Astrocyte of the hippocampus (primary cell): ENCODE measurements around the gene THTPA.

ENCODE experiments used
- DNase-seq: peaks from one replicate; pipeline ENCODE4 v3.0.0; 2011; ENCODE audit warnings: low read depth, low spot score

Gene THTPA

DNA sequence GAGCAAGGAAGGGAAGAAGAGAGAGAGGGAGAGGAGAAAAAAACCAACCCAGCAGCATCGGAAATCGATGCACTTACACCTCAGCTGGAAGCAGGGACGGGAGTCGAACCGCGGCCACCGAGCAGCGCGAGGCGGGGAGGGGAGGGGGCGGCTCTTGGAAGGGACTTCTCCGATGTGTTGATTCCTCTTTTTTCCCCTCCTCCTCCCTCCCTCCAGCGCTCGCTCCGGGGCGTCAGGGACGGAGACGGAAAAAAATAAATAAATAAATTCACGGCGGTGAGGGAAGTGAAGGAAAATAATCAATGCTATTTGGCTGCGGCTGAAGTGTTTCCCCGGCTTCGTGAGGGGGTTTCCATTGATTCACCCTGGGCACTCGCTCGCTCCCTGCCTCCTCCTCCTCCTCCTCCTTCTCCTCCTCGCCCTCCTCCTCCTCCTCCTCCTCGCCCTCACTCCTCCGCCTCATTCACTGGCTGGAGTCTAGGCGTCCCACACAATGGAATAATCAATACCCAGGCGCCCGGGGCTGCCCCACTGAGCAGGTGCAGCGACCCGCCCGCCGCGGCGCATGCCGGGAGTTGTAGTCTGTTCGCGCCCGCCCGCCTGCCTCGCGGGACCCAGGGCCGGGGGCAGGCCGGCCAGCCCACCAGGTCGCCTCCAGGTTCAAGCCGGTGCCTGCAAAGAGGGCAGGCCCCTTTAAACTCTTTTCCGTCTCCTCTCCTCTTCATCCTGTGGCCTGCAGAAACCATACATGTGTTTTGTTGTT is 4.6 kb upstream of the THTPA start, which contains the start of gene ZFHX2:
ZFHX2 (minus strand) TSS at position 500 of the 763 bp plus-strand sequence. CDS start 16,440 bp downstream, outside the sequence.
- peak; percentile 89 for DNase-seq

DNA sequence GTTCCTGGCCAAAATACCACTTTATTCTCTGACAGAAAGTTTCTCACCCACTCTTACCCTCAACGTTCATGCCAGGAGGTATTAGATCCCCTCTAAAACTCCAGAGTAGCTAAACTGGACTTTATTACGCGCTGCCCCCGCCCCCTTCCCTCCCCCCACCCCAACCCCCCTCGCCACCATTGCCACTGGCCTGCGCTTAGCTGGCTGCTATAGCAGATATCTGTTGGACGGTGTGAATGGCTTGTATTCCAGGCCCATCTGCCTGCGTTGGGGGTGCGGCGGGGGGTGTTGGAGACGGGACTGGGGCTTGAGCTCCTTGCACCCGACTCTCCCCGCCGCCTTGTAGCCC is 564 bp upstream of the THTPA start:
- DNase-seq: no peak

DNA sequence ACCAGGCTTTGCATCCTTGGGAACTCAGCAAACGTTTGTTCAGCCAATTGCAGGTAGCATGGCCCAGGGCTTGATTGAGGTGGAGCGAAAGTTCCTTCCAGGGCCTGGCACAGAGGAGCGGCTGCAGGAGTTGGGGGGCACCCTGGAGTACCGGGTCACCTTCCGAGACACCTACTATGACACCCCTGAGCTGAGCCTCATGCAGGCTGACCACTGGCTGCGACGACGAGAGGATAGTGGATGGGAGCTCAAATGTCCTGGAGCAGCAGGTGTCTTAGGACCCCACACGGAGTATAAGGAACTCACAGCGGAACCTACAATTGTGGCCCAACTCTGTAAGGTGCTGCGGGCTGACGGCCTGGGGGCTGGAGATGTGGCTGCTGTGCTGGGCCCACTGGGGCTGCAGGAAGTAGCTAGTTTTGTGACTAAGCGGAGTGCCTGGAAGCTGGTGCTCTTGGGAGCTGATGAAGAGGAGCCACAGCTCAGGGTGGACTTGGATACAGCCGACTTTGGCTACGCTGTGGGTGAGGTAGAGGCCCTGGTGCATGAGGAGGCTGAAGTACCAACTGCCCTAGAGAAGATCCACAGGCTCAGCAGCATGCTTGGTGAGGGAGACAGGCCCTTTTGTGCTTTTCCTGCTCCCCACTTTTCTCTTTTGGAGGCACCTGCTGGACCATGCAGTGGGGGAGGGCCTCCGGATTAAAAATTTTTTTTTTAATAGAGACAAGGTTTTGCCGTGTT is 799 bp downstream of the THTPA start:
- no peak for DNase-seq

DNA sequence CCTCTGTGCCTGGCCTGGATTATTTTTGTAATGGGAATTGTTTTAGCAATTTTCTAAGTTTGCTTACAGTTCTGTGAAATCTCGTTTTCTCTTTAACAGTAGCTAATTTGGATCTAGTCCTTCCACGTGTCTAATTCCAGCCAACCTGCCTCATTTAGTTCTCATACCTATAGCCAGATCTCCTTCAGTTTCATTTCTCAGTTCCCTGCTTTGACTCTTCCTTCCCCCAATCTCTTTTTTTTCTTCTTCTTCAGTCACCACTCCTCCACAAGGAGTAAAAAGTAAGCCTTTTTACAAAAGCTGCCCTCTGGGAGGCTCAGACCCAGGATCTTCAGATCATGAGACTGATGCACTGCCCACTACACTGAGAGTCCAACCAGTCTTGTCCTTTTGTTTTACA is 1.4 kb downstream of the THTPA start:
- DNase-seq: no peak

DNA sequence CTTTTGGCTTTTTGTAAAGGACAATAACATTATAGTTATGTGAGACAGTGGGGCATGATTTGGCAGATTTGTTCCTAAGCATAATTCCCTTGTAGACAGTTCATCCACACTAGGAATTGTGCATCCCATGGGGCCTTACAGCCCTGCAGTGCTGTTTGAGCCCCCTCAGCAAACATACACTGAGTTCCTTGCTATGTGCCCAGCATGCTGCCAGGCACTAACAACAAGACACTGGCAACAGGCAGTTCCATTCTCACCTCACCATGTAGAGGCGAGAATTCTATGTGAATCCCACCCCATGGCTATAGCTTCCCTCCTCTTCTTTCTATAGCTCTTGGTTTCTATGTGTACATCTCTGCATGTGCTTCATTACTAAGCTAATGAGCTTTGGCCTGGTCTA is 1.9 kb downstream of the THTPA start:
- DNase-seq: no peak

DNA sequence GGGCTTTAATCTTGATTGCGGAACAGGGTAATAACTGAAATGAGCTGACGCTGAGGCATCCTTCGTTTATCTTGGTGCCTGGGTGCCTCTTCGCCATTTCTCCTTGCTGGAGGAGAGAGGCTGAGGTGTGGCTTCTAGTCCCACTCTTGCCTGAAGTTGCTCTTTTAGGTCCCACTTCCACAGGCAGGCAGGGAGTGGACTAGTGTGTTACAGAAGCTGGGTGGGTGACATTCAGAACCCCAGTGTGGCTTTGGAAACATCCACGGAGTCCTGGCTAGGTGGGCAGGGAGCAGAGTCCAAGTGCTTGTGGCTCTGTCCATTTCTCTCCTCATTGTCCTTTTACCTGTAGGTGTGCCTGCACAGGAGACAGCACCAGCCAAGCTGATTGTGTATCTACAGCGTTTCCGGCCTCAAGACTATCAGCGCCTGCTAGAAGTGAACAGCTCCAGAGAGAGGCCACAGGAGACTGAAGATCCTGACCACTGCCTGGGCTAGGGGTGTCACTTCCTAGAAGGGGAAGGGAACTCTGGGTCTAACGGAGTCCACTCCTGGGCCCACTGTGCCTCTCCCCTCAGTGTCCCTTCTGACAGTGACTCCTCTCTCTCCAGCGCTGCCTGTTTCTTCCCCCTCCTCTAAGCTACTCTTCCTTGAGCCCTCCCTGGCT is 2.4 kb downstream of the THTPA start:
- no peak for DNase-seq

DNA sequence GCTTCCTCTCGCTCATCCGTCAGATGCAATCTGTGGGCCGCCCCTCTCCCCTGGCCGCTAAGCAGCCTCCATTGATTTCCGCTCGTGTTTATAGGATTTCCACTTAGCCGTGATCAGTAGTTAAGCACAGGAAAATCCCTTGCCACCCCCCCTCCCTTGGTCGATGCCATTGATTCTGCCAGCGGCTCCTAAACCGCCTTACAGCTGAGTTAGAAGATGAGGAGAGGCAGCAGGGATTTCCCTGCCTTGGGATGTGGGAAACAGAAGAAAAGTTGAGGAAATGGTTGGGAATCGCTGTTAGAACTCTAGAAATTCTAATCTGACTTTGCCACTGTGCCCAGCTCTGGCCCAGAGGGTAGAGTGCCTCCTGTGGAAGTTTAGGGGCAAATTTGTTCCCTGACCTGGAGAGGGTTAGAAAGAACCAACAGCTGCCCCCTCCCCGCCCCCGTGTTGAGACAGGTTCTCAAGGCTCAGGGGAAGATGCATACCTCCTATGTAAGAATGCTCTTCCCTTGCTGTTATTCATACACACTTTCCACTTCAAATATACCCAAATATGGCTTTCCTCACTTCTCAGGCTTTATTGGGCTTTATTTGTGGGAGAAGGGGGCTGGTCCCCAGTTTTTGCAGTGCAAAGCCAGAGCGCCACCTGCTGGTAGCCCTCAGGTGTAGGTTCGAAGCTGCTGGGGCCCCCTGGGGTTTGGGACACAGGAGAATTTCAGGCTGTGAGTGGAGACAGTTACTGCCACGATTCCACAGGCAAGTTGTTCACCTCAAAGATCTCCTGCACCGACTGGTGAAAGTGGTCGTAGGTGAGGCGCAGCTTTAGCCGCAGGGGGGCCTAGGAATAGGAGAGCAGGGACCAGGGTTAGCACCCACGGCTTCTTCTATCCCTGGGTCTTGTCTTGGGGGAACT is 3.2 kb downstream of the THTPA start:
- peak; percentile 75 for DNase-seq

DNA sequence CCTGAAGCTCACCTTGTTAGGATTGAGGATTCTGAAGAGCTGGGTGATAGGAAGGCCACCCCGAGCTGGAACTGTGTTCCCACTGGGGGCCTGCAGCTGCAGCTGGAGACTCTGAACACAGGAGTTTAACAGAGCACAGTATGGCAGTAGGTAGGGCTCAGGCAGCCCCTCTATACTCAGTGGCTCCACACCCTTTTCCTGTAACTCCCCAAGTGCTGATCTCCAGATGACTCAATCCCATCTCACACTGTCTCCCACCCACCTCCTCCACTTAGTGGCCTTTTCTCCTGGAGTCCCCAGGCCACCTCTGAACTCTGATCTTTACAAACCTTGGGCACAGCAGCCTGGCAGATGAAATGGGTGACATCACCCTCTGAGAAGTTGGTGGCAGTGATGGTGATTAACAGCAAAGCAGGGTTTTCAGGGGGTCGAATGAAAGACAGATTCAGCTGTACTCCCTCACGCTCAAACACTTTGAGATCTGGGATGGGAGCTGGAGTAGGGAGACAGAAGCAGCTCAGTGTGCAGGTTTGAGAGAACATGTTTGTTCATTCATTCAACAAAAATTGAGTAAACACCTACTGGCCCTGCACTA is 4.0 kb downstream of the THTPA start:
- DNase-seq: no peak

DNA sequence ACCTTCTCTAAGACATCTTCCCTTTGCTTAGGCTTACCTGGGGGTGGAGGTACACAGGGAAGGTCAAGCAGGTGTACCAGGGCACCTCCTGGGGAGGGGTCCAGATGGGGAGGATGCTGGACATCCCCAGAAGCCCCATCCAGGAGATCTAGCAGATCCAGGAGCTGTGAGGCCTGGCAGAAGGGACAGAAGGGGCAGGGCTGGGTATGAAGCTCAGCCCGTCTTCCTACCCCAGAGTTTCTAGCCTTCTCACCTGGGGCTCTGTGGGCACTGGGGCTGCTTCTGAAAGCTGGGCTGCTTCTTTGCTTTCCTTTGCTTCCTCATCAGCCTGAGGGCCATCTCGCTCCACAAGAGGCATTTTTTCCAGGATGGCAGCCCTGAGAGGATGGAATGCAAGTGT is 5.2 kb downstream of the THTPA start:
- no peak for DNase-seq

DNA sequence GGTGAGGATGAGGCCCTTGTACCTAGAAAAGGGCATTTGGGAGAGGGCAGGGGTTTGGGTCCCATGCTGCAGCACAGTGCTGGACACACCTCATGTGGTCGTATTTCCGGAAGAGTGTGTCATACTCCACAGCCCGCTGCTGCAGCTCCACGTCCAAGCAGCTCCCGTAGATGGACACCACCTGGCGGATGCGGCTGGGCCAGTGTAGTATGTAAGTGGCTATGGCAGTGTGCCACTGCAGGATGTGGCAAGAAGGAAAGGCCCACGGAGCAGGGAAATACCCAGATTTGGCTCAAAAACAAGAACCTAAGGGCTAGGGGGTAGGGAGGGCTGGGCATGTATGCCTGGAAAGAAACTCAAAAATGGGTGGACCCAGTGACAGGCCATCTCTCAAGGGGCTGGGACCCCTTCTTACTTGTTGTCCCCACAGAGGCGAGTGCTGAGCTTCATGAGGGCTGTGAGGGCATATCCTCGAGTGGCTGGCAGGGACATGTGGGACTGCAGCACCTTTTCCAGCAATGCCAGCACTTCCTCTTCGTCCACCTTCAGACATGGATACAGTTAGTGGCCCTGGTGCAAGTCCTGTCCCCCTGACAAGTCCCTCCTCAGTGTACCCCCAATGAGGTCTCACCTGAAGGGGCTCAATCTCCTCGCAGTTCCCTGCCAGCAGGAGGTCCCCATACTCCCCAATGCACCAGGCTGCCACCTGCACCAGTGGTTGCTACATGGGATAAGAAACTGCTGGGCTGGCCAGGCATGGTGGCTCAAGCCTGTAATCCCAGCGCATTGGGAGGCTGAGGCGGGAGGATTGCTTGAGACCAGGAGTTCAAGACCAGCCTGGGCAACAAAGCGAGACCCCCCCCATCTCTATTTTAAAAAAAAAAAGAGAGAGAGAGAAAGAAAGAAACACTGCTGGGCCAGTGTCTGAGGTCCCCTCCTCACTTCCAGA is 6.1 kb downstream of the THTPA start:
- DNase-seq: no peak

DNA sequence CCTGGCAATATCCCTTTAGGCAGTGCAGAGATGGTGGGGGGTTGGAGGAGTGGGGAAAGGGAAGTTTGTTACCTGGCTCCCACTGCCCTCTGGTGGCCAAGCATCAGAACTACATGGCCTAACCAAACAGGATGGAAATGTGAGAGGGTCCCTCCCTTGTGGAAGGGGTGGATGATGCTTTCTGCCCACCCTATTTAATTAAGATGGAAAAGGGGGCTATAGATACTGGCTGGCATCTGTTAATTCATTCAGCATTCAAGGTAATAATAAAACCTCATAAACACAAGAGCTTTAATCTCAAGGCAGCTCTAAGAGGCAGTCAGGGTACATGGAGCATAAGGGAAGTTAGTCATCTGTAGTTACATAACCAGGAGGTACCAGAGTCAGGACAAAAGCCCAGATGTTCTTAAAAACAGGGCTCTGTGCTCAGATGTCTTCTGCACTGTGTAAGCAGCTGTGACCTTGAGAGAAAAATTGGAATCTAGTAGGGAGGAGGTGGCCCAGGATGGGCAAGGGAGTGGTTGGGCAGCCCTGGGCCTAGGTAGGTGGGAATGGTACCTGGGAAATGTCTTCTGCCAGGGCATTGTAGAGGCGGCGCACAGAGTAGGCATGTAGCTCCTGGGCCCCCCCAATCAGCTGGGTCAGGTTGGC is 6.9 kb downstream of the THTPA start:
- peak; percentile 69 for DNase-seq

DNA sequence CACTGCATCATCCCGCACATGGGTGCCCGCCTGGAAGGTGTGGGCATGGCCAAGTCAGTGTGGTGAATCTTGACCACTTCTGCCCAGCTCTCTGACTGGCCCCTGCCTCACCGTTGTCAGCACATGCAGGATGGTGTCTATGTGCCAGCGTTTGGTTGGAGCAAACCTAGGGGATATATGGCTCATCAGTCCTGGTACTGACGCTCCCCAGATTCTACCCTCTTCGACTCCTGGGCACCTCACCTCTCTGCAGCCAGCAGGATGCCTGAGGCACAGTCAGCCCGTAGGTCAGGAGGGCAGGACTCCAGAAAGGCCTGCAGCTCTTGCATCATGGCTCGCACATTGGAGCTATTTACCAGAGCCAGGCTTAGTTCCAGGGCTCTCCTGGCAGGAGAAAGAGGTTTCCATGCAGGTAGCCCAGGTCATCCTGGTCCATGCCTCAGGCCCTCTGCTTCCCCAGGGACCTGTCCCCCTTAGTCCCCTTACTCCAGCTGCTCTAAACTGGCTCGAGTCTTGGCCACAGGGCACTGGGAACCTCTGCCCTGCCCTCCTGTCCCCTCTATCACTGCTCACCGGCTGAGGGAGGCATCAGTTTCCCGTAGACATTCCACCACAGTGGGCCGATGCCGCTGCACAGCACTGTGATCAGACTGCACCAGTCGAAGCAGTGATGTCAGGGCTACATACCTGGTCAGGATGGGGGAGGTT is 7.6 kb downstream of the THTPA start:
- DNase-seq: no peak

DNA sequence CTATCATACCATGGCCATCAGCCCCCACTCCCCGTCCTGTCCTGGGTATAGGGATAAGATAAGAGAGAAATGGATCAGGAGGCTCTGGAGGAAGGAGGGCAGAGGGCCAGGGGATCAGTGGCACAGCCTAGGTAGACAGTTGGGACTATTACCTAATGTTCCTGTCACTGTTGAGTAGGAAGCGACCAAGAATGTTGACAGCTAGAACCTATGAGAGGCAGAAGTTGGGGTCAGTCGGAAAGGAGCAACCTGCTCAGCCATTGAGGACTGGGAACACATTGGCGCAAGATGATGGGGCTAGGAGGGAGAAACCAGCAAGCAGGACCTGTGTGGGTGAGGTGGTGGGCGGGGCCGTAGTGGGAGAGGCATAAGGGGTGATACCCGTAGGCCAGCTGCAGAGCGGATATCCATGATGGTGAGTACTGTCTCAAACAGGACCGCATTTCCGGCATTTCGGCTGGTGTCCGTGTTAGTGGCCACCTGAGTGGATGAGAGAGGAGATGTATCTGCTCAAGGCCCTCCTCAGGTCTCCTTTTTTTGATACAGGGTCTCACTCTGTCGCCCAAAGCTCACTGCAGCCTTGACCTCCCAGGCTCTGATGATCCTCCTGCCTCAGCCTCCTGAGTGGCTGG is 8.2 kb downstream of the THTPA start:
- no peak for DNase-seq

DNA sequence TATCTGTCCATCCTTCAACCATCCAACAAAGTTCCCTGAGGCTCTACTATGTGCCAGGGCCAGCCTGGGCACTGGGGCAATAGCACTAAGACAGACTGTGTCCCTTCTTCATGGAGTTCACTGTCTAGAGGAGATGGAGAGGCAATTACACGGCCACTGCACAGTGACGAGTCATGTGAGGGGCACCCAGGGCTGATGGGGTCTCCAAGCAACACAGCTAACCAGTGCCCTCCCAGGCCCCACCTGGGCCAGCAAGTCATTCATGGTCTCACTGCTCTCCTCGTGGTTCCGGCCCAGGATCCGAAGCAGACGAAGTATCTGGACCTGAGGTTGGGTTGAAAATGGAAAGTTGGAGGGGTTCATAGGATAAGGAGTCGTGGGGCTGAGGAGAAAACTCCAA is 8.8 kb downstream of the THTPA start:
- no peak for DNase-seq

DNA sequence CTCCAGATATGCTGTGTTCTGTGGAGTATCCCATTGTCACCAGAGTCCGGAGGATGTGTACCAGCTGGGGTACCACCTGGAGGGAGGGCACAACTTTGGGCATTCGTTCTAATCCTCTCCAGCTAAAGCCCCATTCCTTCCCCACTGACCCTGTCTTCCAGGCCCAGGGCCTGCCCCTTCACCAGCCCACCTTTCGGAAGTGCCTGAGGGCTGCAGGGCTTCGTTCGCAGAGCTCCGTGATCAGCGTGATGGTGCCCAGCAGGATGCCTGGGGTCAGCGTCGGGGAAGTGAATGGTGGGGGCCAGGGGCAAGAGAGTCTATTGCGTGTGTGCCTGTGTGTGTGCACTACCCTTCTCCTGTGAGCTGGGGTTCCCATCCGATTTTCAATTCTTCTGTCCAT is 9.6 kb downstream of the THTPA start:
- no peak for DNase-seq

DNA sequence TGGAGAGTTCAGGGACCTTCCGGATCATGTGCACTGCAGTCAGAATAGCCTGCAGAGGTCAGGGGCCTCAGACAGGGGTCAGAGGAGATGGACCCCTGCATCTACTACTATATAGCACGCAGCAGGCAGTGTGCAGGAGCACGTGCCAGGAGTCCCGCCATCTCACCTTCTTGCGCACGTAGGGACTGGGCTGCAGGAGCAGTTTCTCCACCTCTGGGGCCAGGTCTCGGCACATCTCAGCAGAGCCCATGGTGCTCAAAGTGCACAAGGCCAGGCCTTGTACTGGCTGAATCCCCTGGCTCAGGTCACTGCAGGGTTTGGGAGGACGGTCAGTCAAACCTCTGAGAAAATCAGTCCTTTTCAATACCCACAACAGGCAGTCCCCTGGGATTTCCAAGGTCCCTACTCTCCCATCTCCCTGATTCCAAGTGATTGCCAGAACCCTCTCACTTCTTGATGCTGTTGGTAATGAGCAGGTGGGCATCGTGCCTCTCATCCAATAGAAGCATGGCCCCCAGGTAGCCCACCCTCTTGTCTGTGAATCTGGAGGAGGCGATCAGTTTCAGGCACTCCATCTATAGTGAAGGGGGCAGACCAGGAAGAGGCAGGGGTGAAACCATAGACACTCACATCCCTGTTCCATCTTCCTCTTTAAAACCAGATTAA is 10.2 kb downstream of the THTPA start:
- no peak for DNase-seq

DNA sequence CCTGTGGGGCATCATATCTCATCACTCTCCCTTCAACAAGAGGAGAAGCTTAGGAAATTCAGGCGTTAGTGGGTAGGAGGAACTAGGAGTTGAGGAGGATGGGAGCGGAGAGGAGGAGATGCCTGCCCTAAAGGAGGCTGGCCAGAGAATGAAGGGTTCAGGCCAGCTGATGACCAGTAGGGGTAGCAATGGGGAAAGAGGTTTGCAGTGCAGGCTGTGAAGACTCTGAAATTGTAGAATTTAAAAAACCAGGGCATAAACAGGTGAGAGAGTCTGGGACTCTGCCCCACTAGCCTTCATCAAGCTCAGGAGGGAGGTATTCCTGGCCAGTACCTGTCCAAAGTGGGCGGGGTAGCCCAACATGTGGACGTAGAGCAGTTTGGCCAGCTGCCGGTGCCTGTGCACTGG is 10.7 kb downstream of the THTPA start:
- peak; percentile 36 for DNase-seq
